IMR-90 (cell line): Measurements from ENCODE around the gene RNF17. TPM values are rescaled to one million over a fixed set of nuclear protein-coding genes. Genes with fewer than 3 reads are reported as not detected.

Experiments used
- ATAC-seq: fragments of 200-7000 bp; cut with Tn5 transposase; 2 replicates; pipeline ENCODE4 v1.9.1; 2020; ENCODE audit warnings: low read depth, mild to moderate bottlenecking, moderate library complexity
- BruUV-seq: library from RNA; stranded (reverse); fragments of 400-500 nt; replicated peaks from 2 replicates; lab custom pipeline; 2021; lab: Mats Ljungman, UMichigan
- CTCF ChIA-PET: fragments of 300-600 bp; formaldehyde crosslinking; extraction: SDS; loops from one replicate; lab custom pipeline; 2021; ENCODE audit warnings: antibody characterized with exemption; lab: Yijun Ruan, JAX
- POLR2A ChIA-PET: fragments of 300-600 bp; sonication (Branson Sonifier 250); formaldehyde crosslinking; loops from one replicate; lab custom pipeline; 2022; ENCODE audit warnings: antibody characterized with exemption; ENCODE audit not compliant: unreplicated experiment; lab: Charles Lee
- DNase-seq: peaks from one replicate; pipeline ENCODE4 v3.0.0; 2013
- H2AFZ ChIP-seq: replicated peaks from 2 replicates; pipeline ENCODE3; 2013; ENCODE audit warnings: low read length, mild to moderate bottlenecking; ENCODE audit not compliant: poor library complexity
- H2AK5ac ChIP-seq: 2 replicates; pipeline ENCODE4 v1.6.1; 2013; ENCODE audit warnings: low read depth, low read length, inconsistent platforms
- H2AK9ac ChIP-seq: replicated peaks from 2 replicates; pipeline ENCODE3; 2013; ENCODE audit warnings: mild to moderate bottlenecking, low read depth, low read length, moderate library complexity; ENCODE audit not compliant: poor library complexity
- H2BK120ac ChIP-seq: 2 replicates; pipeline ENCODE4 v1.6.1; 2013; ENCODE audit warnings: low read depth, low read length, inconsistent platforms
- H2BK15ac ChIP-seq: 3 replicates; pipeline ENCODE4 v1.6.1; 2013; ENCODE audit warnings: low read depth, low read length, inconsistent platforms
- H2BK20ac ChIP-seq: 2 replicates; pipeline ENCODE4 v1.6.1; 2013; ENCODE audit warnings: low read depth, mild to moderate bottlenecking, inconsistent platforms, low read length, moderate library complexity
- H2BK5ac ChIP-seq: 2 replicates; pipeline ENCODE4 v1.6.1; 2013; ENCODE audit warnings: mild to moderate bottlenecking, low read depth, low read length, inconsistent platforms; ENCODE audit not compliant: poor library complexity, severe bottlenecking
- H3K14ac ChIP-seq: replicated peaks from 2 replicates; pipeline ENCODE4 v1.6.1; 2013; ENCODE audit warnings: low read depth, low read length, inconsistent platforms
- H3K18ac ChIP-seq: 2 replicates; pipeline ENCODE4 v1.6.1; 2013; ENCODE audit warnings: low read depth, low read length, control low read depth
- H3K23ac ChIP-seq: 2 replicates; pipeline ENCODE4 v1.6.1; 2013; ENCODE audit warnings: low read depth, low read length, inconsistent platforms
- H3K27ac ChIP-seq: 2 replicates; pipeline ENCODE4 v1.5.1; 2013; ENCODE audit warnings: mild to moderate bottlenecking, control low read depth, low read length; ENCODE audit not compliant: insufficient read depth
- H3K27me3 ChIP-seq: 2 replicates; pipeline ENCODE4 v1.6.1; 2013; ENCODE audit warnings: low read length; ENCODE audit not compliant: control insufficient read depth, insufficient read depth
- H3K36me3 ChIP-seq: 2 replicates; pipeline ENCODE4 v1.6.1; 2013; ENCODE audit warnings: low read length, mixed read lengths; ENCODE audit not compliant: control insufficient read depth, insufficient read depth
- H3K4ac ChIP-seq: 2 replicates; pipeline ENCODE4 v1.6.1; 2013; ENCODE audit warnings: low read depth, low read length, inconsistent platforms
- H3K4me1 ChIP-seq: 2 replicates; pipeline ENCODE4 v1.6.1; 2013; ENCODE audit warnings: low read length, mixed read lengths; ENCODE audit not compliant: control insufficient read depth, insufficient read depth
- H3K4me2 ChIP-seq: 2 replicates; pipeline ENCODE4 v1.6.1; 2013; ENCODE audit warnings: low read depth, mild to moderate bottlenecking, control low read depth, low read length, moderate library complexity
- H3K4me3 ChIP-seq: 2 replicates; pipeline ENCODE4 v1.5.1; 2013; ENCODE audit warnings: low read depth, mild to moderate bottlenecking, control low read depth, low read length, moderate library complexity; ENCODE audit not compliant: insufficient read depth
- H3K56ac ChIP-seq: 2 replicates; pipeline ENCODE4 v1.6.1; 2013; ENCODE audit warnings: low read length, inconsistent platforms; ENCODE audit not compliant: insufficient read depth; ENCODE audit errors: extremely low read depth
- H3K79me1 ChIP-seq, 2 experiments: 2 replicates each; pipeline ENCODE4 v1.6.1; 2013; ENCODE audit warnings: low read length in 2 of 2, inconsistent platforms in 1 of 2, low read depth in 1 of 2
- H3K9ac ChIP-seq: 2 replicates; pipeline ENCODE4 v1.6.1; 2013; ENCODE audit warnings: low read depth, low read length, control low read depth
- H3K9me1 ChIP-seq: 2 replicates; pipeline ENCODE4 v1.6.1; 2013; ENCODE audit warnings: low read length, inconsistent platforms; ENCODE audit not compliant: insufficient read depth
- H3K9me3 ChIP-seq: 2 replicates; pipeline ENCODE4 v1.6.1; 2013; ENCODE audit warnings: low read length; ENCODE audit not compliant: control insufficient read depth, insufficient read depth
- H4K20me1 ChIP-seq: 2 replicates; pipeline ENCODE4 v1.6.1; 2013; ENCODE audit warnings: low read length, inconsistent platforms; ENCODE audit not compliant: insufficient read depth
- H4K5ac ChIP-seq: 2 replicates; pipeline ENCODE4 v1.6.1; 2013; ENCODE audit warnings: mild to moderate bottlenecking, low read depth, low read length, control low read depth
- H4K8ac ChIP-seq, 2 experiments: 2 replicates each; pipeline ENCODE4 v1.6.1; 2013; ENCODE audit warnings: low read depth in 2 of 2, low read length in 2 of 2, control low read depth in 1 of 2, inconsistent platforms in 1 of 2
- H4K91ac ChIP-seq: 2 replicates; pipeline ENCODE4 v1.6.1; 2013; ENCODE audit warnings: low read depth, low read length, inconsistent platforms; ENCODE audit not compliant: insufficient read depth
- BHLHE40 ChIP-seq: fragments of 150-350 bp; IDR thresholded peaks from 2 replicates; pipeline ENCODE4 v1.6.1; 2016; ENCODE audit warnings: mild to moderate bottlenecking, low read depth, low read length
- CEBPB ChIP-seq: IDR thresholded peaks from 2 replicates; pipeline ENCODE4 v1.6.1; 2012; ENCODE audit warnings: low read depth, low read length, improper control_type of control experiment
- CHD1 ChIP-seq: IDR thresholded peaks from 2 replicates; pipeline ENCODE4 v1.6.1; 2012; ENCODE audit warnings: low read depth, low read length, improper control_type of control experiment
- FOS ChIP-seq: fragments of 150-350 bp; IDR thresholded peaks from 2 replicates; pipeline ENCODE4 v1.6.1; 2016; ENCODE audit warnings: low read depth, low read length
- MAFK ChIP-seq: IDR thresholded peaks from 2 replicates; pipeline ENCODE4 v1.6.1; 2012; ENCODE audit warnings: low read depth, low read length, improper control_type of control experiment
- MAZ ChIP-seq: IDR thresholded peaks from 2 replicates; pipeline ENCODE4 v1.6.1; 2012; ENCODE audit warnings: low read depth, mild to moderate bottlenecking, low read length, improper control_type of control experiment, moderate library complexity, borderline replicate concordance
- MXI1 ChIP-seq: IDR thresholded peaks from 2 replicates; pipeline ENCODE4 v1.6.1; 2012; ENCODE audit warnings: low read depth, mild to moderate bottlenecking, low read length, moderate library complexity, borderline replicate concordance
- NFE2L2 ChIP-seq: fragments of 150-350 bp; IDR thresholded peaks from 2 replicates; pipeline ENCODE4 v1.6.1; 2016; ENCODE audit warnings: low read depth, mild to moderate bottlenecking, low read length
- POLR2A ChIP-seq: IDR thresholded peaks from 2 replicates; pipeline ENCODE4 v1.6.1; 2012; ENCODE audit warnings: mild to moderate bottlenecking, low read depth, low read length
- RAD21 ChIP-seq: IDR thresholded peaks from 2 replicates; pipeline ENCODE4 v1.6.1; 2012; ENCODE audit warnings: low read length, improper control_type of control experiment
- RCOR1 ChIP-seq: IDR thresholded peaks from 2 replicates; pipeline ENCODE4 v1.6.1; 2012; ENCODE audit warnings: mild to moderate bottlenecking, low read length, improper control_type of control experiment; ENCODE audit not compliant: insufficient replicate concordance
- RFX5 ChIP-seq: IDR thresholded peaks from 2 replicates; pipeline ENCODE4 v1.8.0; 2012; ENCODE audit warnings: low read depth, mild to moderate bottlenecking, low read length, moderate library complexity
- SMC3 ChIP-seq: fragments of 150-350 bp; IDR thresholded peaks from 2 replicates; pipeline ENCODE4 v1.6.1; 2016; ENCODE audit warnings: low read depth, mild to moderate bottlenecking, antibody characterized with exemption, low read length, moderate library complexity
- WGBS, 2 experiments: methylation state at CpG; one replicate each; pipeline versions ENCODE4 v1.1.5 to v1.1.7; 2013; ENCODE audit warnings: missing lambda C conversion rate in 2 of 2; ENCODE audit not compliant: insufficient read length in 1 of 2; ENCODE audit errors: extremely low coverage in 2 of 2; 5-methylcytosine and 5-hydroxymethylcytosine counted together
- dilution Hi-C: fragments of 300-500 bp; cut with HindIII; formaldehyde crosslinking; loops from one replicate; pipeline ENCODE4 v1.14.3; 2018; ENCODE audit warnings: low sequenced_read_pairs; ENCODE audit not compliant: unreplicated experiment
- in situ Hi-C: fragments of 300-500 bp; cut with MboI; formaldehyde crosslinking; loops from 3 replicates; pipeline ENCODE4 v1.14.3; 2019; ENCODE audit warnings: low sequenced_read_pairs, inconsistent platforms, mixed read lengths
- intact Hi-C: fragments of 100-400 bp; cut with micrococcal nuclease; formaldehyde crosslinking; loops from 2 replicates; pipeline ENCODE4 v1.10.0; 2022
- polyA plus RNA-seq, 3 experiments: library from polyadenylated mRNA; depleted of rRNA; stranded (reverse); fragments of >200 nt; gene quantifications; 2 replicates each; pipeline ENCODE4 v1.2.3, GENCODE V29; 2012; ENCODE audit warnings: low replicate concordance in 1 of 3
- total RNA-seq: library from RNA; depleted of rRNA; stranded (reverse); fragments of >200 nt; gene quantifications from 2 replicates; pipeline ENCODE4 v1.2.3, GENCODE V29; 2012
- TF ChIP-seq, protein P1 (sequence below): fragments of 150-350 bp; IDR thresholded peaks from 2 replicates; pipeline ENCODE4 v1.6.1; 2017; ENCODE audit warnings: mild to moderate bottlenecking, antibody characterized with exemption, low read length, low read depth
- TF ChIP-seq, protein P2 (sequence below): conservative IDR thresholded peaks from 2 replicates; pipeline ENCODE4 v1.5.1; 2012; ENCODE audit warnings: mild to moderate bottlenecking, low read depth, low read length, improper control_type of control experiment
- TF ChIP-seq, protein P3 (sequence below): fragments of 150-350 bp; IDR thresholded peaks from 2 replicates; pipeline ENCODE4 v1.6.1; 2016; ENCODE audit warnings: low read depth, mild to moderate bottlenecking, low read length, moderate library complexity, borderline replicate concordance

RNF17 gene
- total and polyA plus RNA-seq, 2 of the 4 experiments (the other 2 are of a cell fraction): 0.03 to 0.18 TPM

DNA sequence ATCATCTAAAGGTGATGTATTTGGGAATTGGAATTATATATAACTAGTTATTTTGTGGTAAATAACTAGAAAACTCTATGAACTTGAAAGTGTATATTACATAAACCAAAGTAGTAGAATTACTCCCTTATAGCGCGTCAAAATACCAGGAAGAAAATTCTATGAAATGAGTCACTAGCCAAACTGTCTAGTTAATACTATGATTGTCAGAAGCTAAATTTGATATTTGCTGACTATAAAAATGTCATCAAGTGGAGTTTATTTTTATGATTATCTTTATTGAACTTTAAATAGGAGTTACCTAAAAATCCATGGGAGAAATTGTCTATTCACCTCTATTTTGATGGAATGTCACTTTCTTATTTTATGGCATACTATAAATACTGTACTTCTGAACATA lies 100.6 kb downstream of the RNF17 start:
- ATAC-seq (no peak), DNase-seq (no peak)
- Histone ChIP-seq H4K8ac (no peak overlapping the region), H3K4me1 (no peaks in the 10 kb centered on the region), H3K9me3 (no peaks in the 10 kb centered on the region), H3K9me1 (no peaks in the 10 kb centered on the region), H2AK9ac (no peak overlapping the region), H3K27me3 (peaks cover 6% of the 10 kb centered on the region), H2AK5ac (no peak overlapping the region), H2BK20ac (no peak overlapping the region), H3K4me2 (no peak overlapping the region), H3K36me3 (no peaks in the 10 kb centered on the region), H3K4ac (no peak overlapping the region), H2BK15ac (no peak overlapping the region), H3K27ac (no peak overlapping the region), H2AFZ (no peak overlapping the region), H3K4me3 (no peak overlapping the region), H2BK120ac (no peak overlapping the region), H3K9ac (no peak overlapping the region), H3K18ac (no peak overlapping the region), H3K14ac (no peak overlapping the region), H3K23ac (no peak overlapping the region), H3K79me1 (no peaks in the 10 kb centered on the region), H2BK5ac (no peak overlapping the region), H4K20me1 (no peaks in the 10 kb centered on the region), H3K56ac (no peak overlapping the region), H4K5ac (no peak overlapping the region), H4K91ac (no peak overlapping the region)
- no CpG with 5 or more reads among the region's 2 CpGs for WGBS, 2 experiments
- no TSS peak for BruUV-seq
- in situ Hi-C loops: no loop called here
- no peak for TF ChIP-seq RAD21
- TF ChIP-seq CHD1: no peak
- no peak for TF ChIP-seq MAZ
- no peak for TF ChIP-seq RCOR1
- TF ChIP-seq SMC3: no peak
- no peak for TF ChIP-seq FOS
- TF ChIP-seq, protein P1, sequence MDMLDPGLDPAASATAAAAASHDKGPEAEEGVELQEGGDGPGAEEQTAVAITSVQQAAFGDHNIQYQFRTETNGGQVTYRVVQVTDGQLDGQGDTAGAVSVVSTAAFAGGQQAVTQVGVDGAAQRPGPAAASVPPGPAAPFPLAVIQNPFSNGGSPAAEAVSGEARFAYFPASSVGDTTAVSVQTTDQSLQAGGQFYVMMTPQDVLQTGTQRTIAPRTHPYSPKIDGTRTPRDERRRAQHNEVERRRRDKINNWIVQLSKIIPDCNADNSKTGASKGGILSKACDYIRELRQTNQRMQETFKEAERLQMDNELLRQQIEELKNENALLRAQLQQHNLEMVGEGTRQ: no peak
- TF ChIP-seq NFE2L2: no peak
- no peak for TF ChIP-seq POLR2A
- no peak for TF ChIP-seq MAFK
- TF ChIP-seq RFX5: no peak
- TF ChIP-seq, protein P2, sequence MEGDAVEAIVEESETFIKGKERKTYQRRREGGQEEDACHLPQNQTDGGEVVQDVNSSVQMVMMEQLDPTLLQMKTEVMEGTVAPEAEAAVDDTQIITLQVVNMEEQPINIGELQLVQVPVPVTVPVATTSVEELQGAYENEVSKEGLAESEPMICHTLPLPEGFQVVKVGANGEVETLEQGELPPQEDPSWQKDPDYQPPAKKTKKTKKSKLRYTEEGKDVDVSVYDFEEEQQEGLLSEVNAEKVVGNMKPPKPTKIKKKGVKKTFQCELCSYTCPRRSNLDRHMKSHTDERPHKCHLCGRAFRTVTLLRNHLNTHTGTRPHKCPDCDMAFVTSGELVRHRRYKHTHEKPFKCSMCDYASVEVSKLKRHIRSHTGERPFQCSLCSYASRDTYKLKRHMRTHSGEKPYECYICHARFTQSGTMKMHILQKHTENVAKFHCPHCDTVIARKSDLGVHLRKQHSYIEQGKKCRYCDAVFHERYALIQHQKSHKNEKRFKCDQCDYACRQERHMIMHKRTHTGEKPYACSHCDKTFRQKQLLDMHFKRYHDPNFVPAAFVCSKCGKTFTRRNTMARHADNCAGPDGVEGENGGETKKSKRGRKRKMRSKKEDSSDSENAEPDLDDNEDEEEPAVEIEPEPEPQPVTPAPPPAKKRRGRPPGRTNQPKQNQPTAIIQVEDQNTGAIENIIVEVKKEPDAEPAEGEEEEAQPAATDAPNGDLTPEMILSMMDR: no peak
- TF ChIP-seq CEBPB: no peak
- TF ChIP-seq, protein P3, sequence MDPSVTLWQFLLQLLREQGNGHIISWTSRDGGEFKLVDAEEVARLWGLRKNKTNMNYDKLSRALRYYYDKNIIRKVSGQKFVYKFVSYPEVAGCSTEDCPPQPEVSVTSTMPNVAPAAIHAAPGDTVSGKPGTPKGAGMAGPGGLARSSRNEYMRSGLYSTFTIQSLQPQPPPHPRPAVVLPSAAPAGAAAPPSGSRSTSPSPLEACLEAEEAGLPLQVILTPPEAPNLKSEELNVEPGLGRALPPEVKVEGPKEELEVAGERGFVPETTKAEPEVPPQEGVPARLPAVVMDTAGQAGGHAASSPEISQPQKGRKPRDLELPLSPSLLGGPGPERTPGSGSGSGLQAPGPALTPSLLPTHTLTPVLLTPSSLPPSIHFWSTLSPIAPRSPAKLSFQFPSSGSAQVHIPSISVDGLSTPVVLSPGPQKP: no peak
- no peak for TF ChIP-seq BHLHE40
- TF ChIP-seq MXI1: no peak
- ChIA-PET POLR2A (no interaction called here), CTCF (no interaction called here)
- dilution Hi-C loops: no loop called here
- intact Hi-C loops: loop anchor here (2.0 kb wide), 1 partner anchor 104 kb away; no protein-coding TSS in a partner anchor
